ENCODE measurements around the gene OR5D16. TPM values are rescaled to one million over a fixed set of nuclear protein-coding genes. Genes with fewer than 3 reads are reported as not detected.
"Not testable (repeated sequence)": the region's sequence is repeated elsewhere in the genome, so short reads cannot be mapped to it uniquely, and the experiment has no call there.

OR5D16 gene
- polyA plus RNA-seq, 1 donor (not counting 4 experiments of a cell fraction or from before 2014, with no cell fraction given): not detected

GRCh38 chr11:55852141-55852540 lies 13.6 kb downstream of the OR5D16 start:
- Histone ChIP-seq H3K9ac (ENCODE audit: control insufficient read depth, extremely low read depth, insufficient read depth, low read length) (no peak overlapping the region), H3K4me1 (ENCODE audit: control insufficient read depth, extremely low read depth, insufficient read depth, low read length) (no peaks in the 10 kb centered on the region), H3K9me3 (ENCODE audit: control insufficient read depth, low read depth, low read length) (no peaks in the 10 kb centered on the region), H3K79me2 (ENCODE audit: control insufficient read depth, insufficient read depth, low read length) (no peaks in the 10 kb centered on the region), H3K9me1 (ENCODE audit: control insufficient read depth, extremely low read depth, insufficient read depth, low read length) (no peaks in the 10 kb centered on the region), H3K4me2 (ENCODE audit: control insufficient read depth, extremely low read depth, insufficient read depth, low read depth, low read length) (no peak overlapping the region), H2AFZ (ENCODE audit: control insufficient read depth, low read length) (no peak overlapping the region), H3K27ac (ENCODE audit: control insufficient read depth, insufficient read depth, low read length) (no peak overlapping the region), H3K4me3 (ENCODE audit: control insufficient read depth in 2 of 3, extremely low read depth in 1 of 3, insufficient read depth in 2 of 3, low read depth in 1 of 3, low read length in 3 of 3) (no peak overlapping the region), H4K20me1 (ENCODE audit: control insufficient read depth, extremely low read depth, insufficient read depth, low read length) (no peaks in the 10 kb centered on the region), H3K36me3 (ENCODE audit: control insufficient read depth in 2 of 2, extremely low read depth in 1 of 2, insufficient read depth in 2 of 2, low read length in 2 of 2) (no peaks in the 10 kb centered on the region), H3K27me3 (ENCODE audit: control insufficient read depth, extremely low read depth, insufficient read depth, low read length) (no peaks in the 10 kb centered on the region)
- no peak for DNase-seq (ENCODE audit: low read depth, low spot score)
- dilution Hi-C loops (cut with MboI; ENCODE audit: extremely low pct_ligation_motif_present, low sequenced_read_pairs): no loop called here
- no peak for FAIRE-seq
- TF ChIP-seq EZH2 (IDR thresholded peaks at IDR 0.05; ENCODE audit: low read length): no peak
- TF ChIP-seq, protein P1, sequence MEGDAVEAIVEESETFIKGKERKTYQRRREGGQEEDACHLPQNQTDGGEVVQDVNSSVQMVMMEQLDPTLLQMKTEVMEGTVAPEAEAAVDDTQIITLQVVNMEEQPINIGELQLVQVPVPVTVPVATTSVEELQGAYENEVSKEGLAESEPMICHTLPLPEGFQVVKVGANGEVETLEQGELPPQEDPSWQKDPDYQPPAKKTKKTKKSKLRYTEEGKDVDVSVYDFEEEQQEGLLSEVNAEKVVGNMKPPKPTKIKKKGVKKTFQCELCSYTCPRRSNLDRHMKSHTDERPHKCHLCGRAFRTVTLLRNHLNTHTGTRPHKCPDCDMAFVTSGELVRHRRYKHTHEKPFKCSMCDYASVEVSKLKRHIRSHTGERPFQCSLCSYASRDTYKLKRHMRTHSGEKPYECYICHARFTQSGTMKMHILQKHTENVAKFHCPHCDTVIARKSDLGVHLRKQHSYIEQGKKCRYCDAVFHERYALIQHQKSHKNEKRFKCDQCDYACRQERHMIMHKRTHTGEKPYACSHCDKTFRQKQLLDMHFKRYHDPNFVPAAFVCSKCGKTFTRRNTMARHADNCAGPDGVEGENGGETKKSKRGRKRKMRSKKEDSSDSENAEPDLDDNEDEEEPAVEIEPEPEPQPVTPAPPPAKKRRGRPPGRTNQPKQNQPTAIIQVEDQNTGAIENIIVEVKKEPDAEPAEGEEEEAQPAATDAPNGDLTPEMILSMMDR (optimal IDR thresholded peaks at IDR 0.05 in 1 of 3, IDR thresholded peaks at IDR 0.05 in 1 of 3, conservative IDR thresholded peaks at IDR 0.05 in 1 of 3; ENCODE audit: extremely low read depth in 1 of 3, insufficient read depth in 2 of 3, low read length in 3 of 3): no peak

DNA sequence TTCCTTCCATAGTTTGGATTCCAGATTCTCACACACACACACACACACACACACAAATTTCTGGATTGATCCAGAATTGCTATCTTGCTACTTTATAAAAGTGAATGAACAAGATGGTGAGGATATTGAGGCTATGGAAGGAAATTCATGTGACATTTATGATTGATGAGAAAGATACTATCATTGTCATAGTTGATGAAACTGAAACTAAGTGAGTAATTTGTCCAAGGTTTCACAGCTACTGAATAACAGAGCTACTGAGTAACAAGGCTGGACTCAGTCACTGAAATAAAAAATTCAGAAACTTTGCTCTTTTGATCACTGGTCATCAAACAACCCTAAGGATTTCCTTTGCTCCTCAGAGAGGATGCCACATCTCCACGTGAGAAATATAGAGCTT lies 16.2 kb downstream of the OR5D16 start:
- Histone ChIP-seq H3K4me2 (ENCODE audit: control insufficient read depth, extremely low read depth, insufficient read depth, low read depth, low read length) (no peak overlapping the region), H3K4me1 (ENCODE audit: control insufficient read depth, extremely low read depth, insufficient read depth, low read length) (no peaks in the 10 kb centered on the region), H3K27ac (ENCODE audit: control insufficient read depth, insufficient read depth, low read length) (no peak overlapping the region), H3K36me3 (ENCODE audit: control insufficient read depth in 2 of 2, extremely low read depth in 1 of 2, insufficient read depth in 2 of 2, low read length in 2 of 2) (no peaks in the 10 kb centered on the region), H3K4me3 (ENCODE audit: control insufficient read depth in 2 of 3, extremely low read depth in 1 of 3, insufficient read depth in 2 of 3, low read depth in 1 of 3, low read length in 3 of 3) (no peak overlapping the region), H3K27me3 (ENCODE audit: control insufficient read depth, extremely low read depth, insufficient read depth, low read length) (no peaks in the 10 kb centered on the region), H2AFZ (ENCODE audit: control insufficient read depth, low read length) (no peak overlapping the region), H3K79me2 (ENCODE audit: control insufficient read depth, insufficient read depth, low read length) (no peaks in the 10 kb centered on the region), H3K9ac (ENCODE audit: control insufficient read depth, extremely low read depth, insufficient read depth, low read length) (no peak overlapping the region), H4K20me1 (ENCODE audit: control insufficient read depth, extremely low read depth, insufficient read depth, low read length) (no peaks in the 10 kb centered on the region), H3K9me3 (ENCODE audit: control insufficient read depth, low read depth, low read length) (no peaks in the 10 kb centered on the region), H3K9me1 (ENCODE audit: control insufficient read depth, extremely low read depth, insufficient read depth, low read length) (no peaks in the 10 kb centered on the region)
- TF ChIP-seq EZH2 (IDR thresholded peaks at IDR 0.05; ENCODE audit: low read length): no peak
- TF ChIP-seq, protein P1 (optimal IDR thresholded peaks at IDR 0.05 in 1 of 3, IDR thresholded peaks at IDR 0.05 in 1 of 3, conservative IDR thresholded peaks at IDR 0.05 in 1 of 3; ENCODE audit: extremely low read depth in 1 of 3, insufficient read depth in 2 of 3, low read length in 3 of 3): no peak
- FAIRE-seq (no peak), DNase-seq (ENCODE audit: low read depth, low spot score) (no peak)
- dilution Hi-C loops (cut with MboI; ENCODE audit: extremely low pct_ligation_motif_present, low sequenced_read_pairs): no loop called here

- H3K9me3 ChIP-seq (ENCODE audit: control insufficient read depth, low read depth, low read length); H3K9ac ChIP-seq (ENCODE audit: control insufficient read depth, extremely low read depth, insufficient read depth, low read length); H3K4me1 ChIP-seq (ENCODE audit: control insufficient read depth, extremely low read depth, insufficient read depth, low read length); H3K9me1 ChIP-seq (ENCODE audit: control insufficient read depth, extremely low read depth, insufficient read depth, low read length); dilution Hi-C loops (cut with MboI; ENCODE audit: extremely low pct_ligation_motif_present, low sequenced_read_pairs); FAIRE-seq; H3K4me3 ChIP-seq (ENCODE audit: control insufficient read depth in 2 of 3, extremely low read depth in 1 of 3, insufficient read depth in 2 of 3, low read depth in 1 of 3, low read length in 3 of 3); H3K79me2 ChIP-seq (ENCODE audit: control insufficient read depth, insufficient read depth, low read length); H3K36me3 ChIP-seq (ENCODE audit: control insufficient read depth in 2 of 2, extremely low read depth in 1 of 2, insufficient read depth in 2 of 2, low read length in 2 of 2); H3K27ac ChIP-seq (ENCODE audit: control insufficient read depth, insufficient read depth, low read length); H3K27me3 ChIP-seq (ENCODE audit: control insufficient read depth, extremely low read depth, insufficient read depth, low read length); H3K4me2 ChIP-seq (ENCODE audit: control insufficient read depth, extremely low read depth, insufficient read depth, low read depth, low read length); H2AFZ ChIP-seq (ENCODE audit: control insufficient read depth, low read length); H4K20me1 ChIP-seq (ENCODE audit: control insufficient read depth, extremely low read depth, insufficient read depth, low read length); DNase-seq (ENCODE audit: low read depth, low spot score): not testable (repeated sequence)
Observed at GRCh38 chr11:55867354-55867753, 28.8 kb downstream of the OR5D16 start.

- dilution Hi-C loops (cut with MboI; ENCODE audit: extremely low pct_ligation_motif_present, low sequenced_read_pairs); H3K9ac ChIP-seq (ENCODE audit: control insufficient read depth, extremely low read depth, insufficient read depth, low read length); H3K4me3 ChIP-seq (ENCODE audit: control insufficient read depth in 2 of 3, extremely low read depth in 1 of 3, insufficient read depth in 2 of 3, low read depth in 1 of 3, low read length in 3 of 3); H3K27me3 ChIP-seq (ENCODE audit: control insufficient read depth, extremely low read depth, insufficient read depth, low read length); H3K27ac ChIP-seq (ENCODE audit: control insufficient read depth, insufficient read depth, low read length); H3K9me3 ChIP-seq (ENCODE audit: control insufficient read depth, low read depth, low read length); H3K4me2 ChIP-seq (ENCODE audit: control insufficient read depth, extremely low read depth, insufficient read depth, low read depth, low read length); H3K9me1 ChIP-seq (ENCODE audit: control insufficient read depth, extremely low read depth, insufficient read depth, low read length); H3K79me2 ChIP-seq (ENCODE audit: control insufficient read depth, insufficient read depth, low read length); DNase-seq (ENCODE audit: low read depth, low spot score); FAIRE-seq; H3K36me3 ChIP-seq (ENCODE audit: control insufficient read depth in 2 of 2, extremely low read depth in 1 of 2, insufficient read depth in 2 of 2, low read length in 2 of 2); H4K20me1 ChIP-seq (ENCODE audit: control insufficient read depth, extremely low read depth, insufficient read depth, low read length); H2AFZ ChIP-seq (ENCODE audit: control insufficient read depth, low read length); H3K4me1 ChIP-seq (ENCODE audit: control insufficient read depth, extremely low read depth, insufficient read depth, low read length): not testable (repeated sequence)
Observed at GRCh38 chr11:55872731-55873130, 34.2 kb downstream of the OR5D16 start.
